Prostate gland (tissue), 2 donors: ENCODE results near the gene MAGI2. TPM values are rescaled to one million over a fixed set of nuclear protein-coding genes. Genes with fewer than 3 reads are reported as not detected.

Experiments
- DNase-seq: peaks from one replicate; pipeline ENCODE4 v3.0.0-alpha.2; 2019; ENCODE audit warnings: low spot score
- H3K27ac ChIP-seq, 2 donors: fragments of 200-600 bp; sonication (generic); 2 replicates each; pipeline ENCODE4 v1.5.1; 2017 to 2019
- H3K27me3 ChIP-seq: fragments of 200-600 bp; sonication (generic); replicated peaks from 2 replicates; pipeline ENCODE4 v1.5.1; 2019; ENCODE audit not compliant: insufficient read depth
- H3K36me3 ChIP-seq, 2 donors: fragments of 200-600 bp; sonication (generic); 1 replicate in 1 of 2; 2 replicates in 1 of 2; pipeline versions ENCODE4 v1.5.1 to v1.8.1; 2017 to 2019
- H3K4me1 ChIP-seq: fragments of 200-600 bp; sonication (generic); replicated peaks from 2 replicates; pipeline ENCODE4 v1.5.1; 2019
- H3K4me3 ChIP-seq, 2 donors: fragments of 200-600 bp; sonication (generic); 2 replicates each; pipeline ENCODE4 v1.5.1; 2017 to 2019
- H3K9me3 ChIP-seq: fragments of 200-600 bp; sonication (generic); 2 replicates; pipeline ENCODE4 v1.5.1; 2017
- POLR2A ChIP-seq: fragments of 450-650 bp; IDR thresholded peaks from one replicate; pipeline ENCODE4 v1.6.1; 2016; ENCODE audit warnings: antibody characterized with exemption, mild to moderate bottlenecking
- POLR2AphosphoS5 ChIP-seq: sonication (generic); formaldehyde crosslinking; IDR thresholded peaks from one replicate; pipeline ENCODE4 v1.6.1; 2017; ENCODE audit warnings: antibody characterized with exemption
- WGBS: methylation state at CpG from one replicate; pipeline ENCODE4 v1.1.5; 2018; 5-methylcytosine and 5-hydroxymethylcytosine counted together
- intact Hi-C: fragments of 100-400 bp; cut with DNase I; formaldehyde crosslinking; loops from one replicate; pipeline ENCODE4 v1.14.2; 2022
- total RNA-seq, 2 donors: library from RNA; depleted of rRNA; stranded (reverse); fragments of >200 nt; gene quantifications; one replicate each; pipeline ENCODE4 v1.1.0, GENCODE V29; 2016
- TF ChIP-seq, protein P1 (sequence below), 4 experiments: fragments of 200-600 bp in 2 of 4; fragments of 450-650 bp in 2 of 4; sonication (generic) in 2 of 4; IDR thresholded peaks; 1 replicate in 3 of 4; 2 replicates in 1 of 4; pipeline ENCODE4 v1.5.1; 2016 to 2019; ENCODE audit warnings: antibody characterized with exemption in 4 of 4, mild to moderate bottlenecking in 2 of 4, moderate library complexity in 2 of 4

The MAGI2 gene
- total RNA-seq, 2 donors from 2014 or later, result 27.1 to 31.3 TPM

DNA sequence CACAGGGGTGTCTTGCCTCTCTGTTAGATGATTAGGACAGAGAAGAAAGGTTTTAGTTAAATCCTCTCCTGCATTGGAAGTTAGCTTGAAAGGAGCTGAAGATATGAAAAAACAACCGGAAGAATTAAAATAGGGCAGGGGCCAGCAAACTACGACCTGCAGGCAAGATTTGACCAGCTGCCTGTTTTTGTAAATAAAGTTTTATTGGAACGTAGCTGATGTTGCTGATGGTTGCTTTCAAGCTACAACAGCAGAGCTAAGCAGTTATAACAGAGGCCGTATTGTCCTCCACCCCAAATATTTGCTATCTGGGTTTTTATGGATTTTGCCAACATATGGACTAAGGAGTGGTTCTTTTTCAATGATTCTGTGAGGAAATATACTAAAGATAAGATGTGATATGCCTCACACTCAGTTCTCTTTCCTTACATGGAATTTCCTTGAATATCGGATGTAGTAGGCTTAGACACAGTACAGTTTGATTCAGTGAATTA, 1086.1 kb downstream of the MAGI2 start:
- TF ChIP-seq, protein P1, sequence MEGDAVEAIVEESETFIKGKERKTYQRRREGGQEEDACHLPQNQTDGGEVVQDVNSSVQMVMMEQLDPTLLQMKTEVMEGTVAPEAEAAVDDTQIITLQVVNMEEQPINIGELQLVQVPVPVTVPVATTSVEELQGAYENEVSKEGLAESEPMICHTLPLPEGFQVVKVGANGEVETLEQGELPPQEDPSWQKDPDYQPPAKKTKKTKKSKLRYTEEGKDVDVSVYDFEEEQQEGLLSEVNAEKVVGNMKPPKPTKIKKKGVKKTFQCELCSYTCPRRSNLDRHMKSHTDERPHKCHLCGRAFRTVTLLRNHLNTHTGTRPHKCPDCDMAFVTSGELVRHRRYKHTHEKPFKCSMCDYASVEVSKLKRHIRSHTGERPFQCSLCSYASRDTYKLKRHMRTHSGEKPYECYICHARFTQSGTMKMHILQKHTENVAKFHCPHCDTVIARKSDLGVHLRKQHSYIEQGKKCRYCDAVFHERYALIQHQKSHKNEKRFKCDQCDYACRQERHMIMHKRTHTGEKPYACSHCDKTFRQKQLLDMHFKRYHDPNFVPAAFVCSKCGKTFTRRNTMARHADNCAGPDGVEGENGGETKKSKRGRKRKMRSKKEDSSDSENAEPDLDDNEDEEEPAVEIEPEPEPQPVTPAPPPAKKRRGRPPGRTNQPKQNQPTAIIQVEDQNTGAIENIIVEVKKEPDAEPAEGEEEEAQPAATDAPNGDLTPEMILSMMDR (IDR thresholded peaks at IDR 0.05), result no peak
- TF ChIP-seq POLR2A, result no peak
- TF ChIP-seq POLR2AphosphoS5, result no peak
- Histone ChIP-seq H3K9me3 (no peaks in the 10 kb centered on the region), H3K27me3 (no peaks in the 10 kb centered on the region), H3K36me3 (no peaks in the 10 kb centered on the region), H3K4me3 (no peak overlapping the region), H3K4me1 (no peaks in the 10 kb centered on the region), H3K27ac (no peak overlapping the region)
- intact Hi-C loops, result no loop called here
- 77% methylated on average over 5 of the region's 5 CpGs for WGBS
- no peak for DNase-seq

DNA sequence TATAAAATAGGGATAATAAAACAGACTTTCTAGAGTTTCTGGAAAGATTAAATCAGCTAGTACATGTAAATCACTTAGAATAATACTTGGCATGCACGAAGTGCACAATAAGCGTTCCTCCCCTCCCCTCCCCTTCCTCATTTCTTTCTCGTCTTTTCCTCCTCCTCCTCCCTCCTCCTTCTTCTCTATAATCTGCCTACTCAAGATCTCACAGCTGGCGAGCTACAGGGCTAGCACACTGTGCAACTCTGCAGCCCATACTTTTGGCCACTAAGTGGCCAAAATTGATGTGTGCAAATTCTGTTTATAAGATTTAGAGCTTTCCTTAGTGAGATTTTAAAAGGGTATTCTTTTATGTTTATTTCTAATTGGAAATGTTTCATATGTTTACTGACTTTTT, 1089.6 kb downstream of the MAGI2 start:
- Histone ChIP-seq H3K27me3 (no peaks in the 10 kb centered on the region), H3K4me1 (no peaks in the 10 kb centered on the region), H3K27ac (no peak overlapping the region), H3K4me3 (no peak overlapping the region), H3K9me3 (no peaks in the 10 kb centered on the region), H3K36me3 (no peaks in the 10 kb centered on the region)
- TF ChIP-seq POLR2AphosphoS5 (no peak), POLR2A (no peak)
- TF ChIP-seq, protein P1 (IDR thresholded peaks at IDR 0.05), result no peak
- DNase-seq, result no peak
- 12% methylated on average over 4 of the region's 4 CpGs for WGBS
- intact Hi-C loops, result no loop called here

- intact Hi-C loops, result no loop called here
- no peaks in the 10 kb centered on the region for H3K9me3 ChIP-seq
- no peaks in the 10 kb centered on the region for H3K4me1 ChIP-seq
- no peaks in the 10 kb centered on the region for H3K36me3 ChIP-seq
- TF ChIP-seq POLR2AphosphoS5, result no peak
- TF ChIP-seq, protein P1 (IDR thresholded peaks at IDR 0.05), result no peak
- TF ChIP-seq POLR2A, result no peak
- H3K27ac ChIP-seq, result no peak overlapping the region
- H3K27me3 ChIP-seq, result no peaks in the 10 kb centered on the region
- WGBS, result 87% methylated on average over 1 of the region's 1 CpG
- H3K4me3 ChIP-seq, result no peak overlapping the region
- DNase-seq, result no peak
Observed at GRCh38 chr7:78359836-78360235, 1093.6 kb downstream of the MAGI2 start.

GRCh38 chr7:78357709-78358108, 1095.8 kb downstream of the MAGI2 start:
- TF ChIP-seq, protein P1 (IDR thresholded peaks at IDR 0.05), result no peak
- TF ChIP-seq POLR2A (no peak), POLR2AphosphoS5 (no peak)
- 59% methylated on average over 2 of the region's 2 CpGs for WGBS
- H3K4me3 ChIP-seq, result no peak overlapping the region

GRCh38 chr7:78355834-78356233, 1097.6 kb downstream of the MAGI2 start:
- H3K27me3 ChIP-seq, result no peaks in the 10 kb centered on the region
- H3K4me3 ChIP-seq, result no peak overlapping the region
- no peaks in the 10 kb centered on the region for H3K4me1 ChIP-seq
- intact Hi-C loops, result no loop called here
- 87% methylated on average over 3 of the region's 3 CpGs for WGBS
- no peak for DNase-seq
- H3K27ac ChIP-seq, result no peak overlapping the region
- H3K9me3 ChIP-seq, result no peaks in the 10 kb centered on the region
- no peak for TF ChIP-seq POLR2A
- TF ChIP-seq, protein P1 (IDR thresholded peaks at IDR 0.05), result no peak
- TF ChIP-seq POLR2AphosphoS5, result no peak
- no peaks in the 10 kb centered on the region for H3K36me3 ChIP-seq

More at GRCh38 chr7:78357709-78358108, 1095.8 kb downstream of the MAGI2 start:
- H3K9me3 ChIP-seq, result no peaks in the 10 kb centered on the region
- no peak for DNase-seq
- no peak overlapping the region for H3K27ac ChIP-seq
- H3K36me3 ChIP-seq, result no peaks in the 10 kb centered on the region
- no peaks in the 10 kb centered on the region for H3K4me1 ChIP-seq
- no peaks in the 10 kb centered on the region for H3K27me3 ChIP-seq
- intact Hi-C loops, result no loop called here
